GM12874 (cell line): ENCODE results near the gene CADM1.

Source experiments
- TF ChIP-seq, protein P1 (sequence below): IDR thresholded peaks from 2 replicates; pipeline ENCODE4 v1.5.1; 2011; ENCODE audit warnings: low read depth, mild to moderate bottlenecking, control low read depth, low read length, moderate library complexity; ENCODE audit not compliant: insufficient read depth

CADM1 gene

DNA sequence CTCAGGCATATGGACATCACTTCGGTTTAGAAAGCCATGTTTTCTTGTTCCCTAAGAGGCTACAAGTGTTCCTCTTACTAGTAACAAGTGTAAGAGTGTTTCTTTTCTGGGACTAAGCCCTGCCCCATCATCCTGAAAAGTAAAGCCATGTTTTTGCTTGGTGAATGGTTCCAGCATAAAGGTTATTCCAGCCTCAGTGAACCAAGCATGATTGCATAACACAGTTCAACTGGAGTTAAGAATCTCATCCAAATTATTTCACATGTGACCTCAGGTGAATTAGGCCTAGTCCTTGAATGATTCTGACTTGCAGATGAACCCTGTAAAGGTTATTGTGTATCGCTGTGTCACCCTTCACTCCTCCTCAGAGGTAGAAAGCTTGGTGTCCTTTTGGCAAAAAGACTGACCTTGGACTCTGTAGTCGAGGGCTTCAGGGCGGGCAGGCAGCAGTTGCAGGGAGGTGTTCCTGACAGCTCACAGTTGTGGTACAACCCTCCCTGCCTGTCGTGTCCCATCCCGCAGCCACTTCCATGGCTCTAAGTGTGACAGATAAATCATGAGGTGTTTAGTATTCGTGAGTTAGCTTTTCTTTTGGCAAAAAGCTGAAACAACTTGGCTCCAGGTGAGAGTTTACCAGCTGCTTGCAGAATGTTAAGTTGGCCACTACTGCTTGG is 321.8 kb downstream of the CADM1 start:
- TF ChIP-seq, protein P1, sequence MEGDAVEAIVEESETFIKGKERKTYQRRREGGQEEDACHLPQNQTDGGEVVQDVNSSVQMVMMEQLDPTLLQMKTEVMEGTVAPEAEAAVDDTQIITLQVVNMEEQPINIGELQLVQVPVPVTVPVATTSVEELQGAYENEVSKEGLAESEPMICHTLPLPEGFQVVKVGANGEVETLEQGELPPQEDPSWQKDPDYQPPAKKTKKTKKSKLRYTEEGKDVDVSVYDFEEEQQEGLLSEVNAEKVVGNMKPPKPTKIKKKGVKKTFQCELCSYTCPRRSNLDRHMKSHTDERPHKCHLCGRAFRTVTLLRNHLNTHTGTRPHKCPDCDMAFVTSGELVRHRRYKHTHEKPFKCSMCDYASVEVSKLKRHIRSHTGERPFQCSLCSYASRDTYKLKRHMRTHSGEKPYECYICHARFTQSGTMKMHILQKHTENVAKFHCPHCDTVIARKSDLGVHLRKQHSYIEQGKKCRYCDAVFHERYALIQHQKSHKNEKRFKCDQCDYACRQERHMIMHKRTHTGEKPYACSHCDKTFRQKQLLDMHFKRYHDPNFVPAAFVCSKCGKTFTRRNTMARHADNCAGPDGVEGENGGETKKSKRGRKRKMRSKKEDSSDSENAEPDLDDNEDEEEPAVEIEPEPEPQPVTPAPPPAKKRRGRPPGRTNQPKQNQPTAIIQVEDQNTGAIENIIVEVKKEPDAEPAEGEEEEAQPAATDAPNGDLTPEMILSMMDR, result no peak

DNA sequence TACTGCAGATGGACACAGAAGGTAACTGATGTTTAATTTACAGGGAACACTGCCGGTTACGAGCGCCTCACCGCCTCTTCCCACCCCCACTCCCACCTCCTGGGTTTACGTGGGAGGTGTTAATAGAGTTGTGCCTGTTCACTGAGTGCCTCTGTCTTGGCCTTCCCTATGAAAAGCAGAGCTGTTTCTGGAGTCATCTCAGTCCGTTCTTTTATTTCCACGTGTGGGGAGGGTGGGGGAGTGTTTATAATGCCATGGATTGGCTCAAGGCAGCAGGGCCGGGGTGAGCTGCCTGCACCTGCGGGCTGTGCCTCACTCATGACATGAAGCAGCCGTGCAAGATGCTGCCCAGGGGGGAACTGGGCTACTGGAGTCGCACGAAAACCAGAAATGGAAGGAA is 322.7 kb downstream of the CADM1 start:
- TF ChIP-seq, protein P1, result no peak

DNA sequence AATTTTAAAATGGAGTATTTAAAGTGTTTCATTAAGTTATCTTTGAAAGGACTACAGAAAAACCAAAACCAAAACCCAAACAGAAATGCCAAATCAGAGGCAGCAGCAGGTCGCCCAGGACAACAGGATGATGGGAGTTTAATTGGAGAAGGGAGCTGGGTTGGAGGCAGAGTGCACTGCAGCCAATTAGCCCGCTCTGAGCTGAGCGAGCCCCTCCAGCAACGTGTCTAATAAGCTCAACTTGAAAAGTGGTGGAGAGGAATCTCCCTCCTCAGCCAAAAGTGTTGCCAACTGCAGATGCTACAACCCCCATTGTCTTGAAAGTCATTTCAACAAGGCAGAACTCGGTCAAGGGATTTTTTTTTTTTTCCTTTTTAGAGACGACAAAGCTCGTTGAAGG is 323.9 kb downstream of the CADM1 start:
- TF ChIP-seq, protein P1, result no peak

DNA sequence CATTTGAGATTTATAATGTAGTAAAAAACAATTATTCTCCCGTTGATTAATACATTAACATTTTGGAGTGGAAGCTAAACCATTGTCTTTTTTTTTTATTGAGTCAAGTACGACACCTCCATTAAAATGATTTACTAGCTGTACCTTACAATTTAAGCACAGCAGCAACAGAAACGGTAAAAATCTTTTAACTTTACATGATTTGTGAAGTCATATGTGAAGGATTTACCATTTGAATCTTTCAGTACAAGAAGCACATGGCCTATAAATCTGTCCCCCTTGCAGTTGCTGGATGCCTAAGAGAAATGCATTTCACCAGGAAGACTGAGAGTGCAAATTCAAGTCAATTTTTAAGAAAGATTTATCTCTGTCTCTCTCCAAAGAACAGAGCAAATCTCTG is 324.6 kb downstream of the CADM1 start:
- TF ChIP-seq, protein P1, result no peak

DNA sequence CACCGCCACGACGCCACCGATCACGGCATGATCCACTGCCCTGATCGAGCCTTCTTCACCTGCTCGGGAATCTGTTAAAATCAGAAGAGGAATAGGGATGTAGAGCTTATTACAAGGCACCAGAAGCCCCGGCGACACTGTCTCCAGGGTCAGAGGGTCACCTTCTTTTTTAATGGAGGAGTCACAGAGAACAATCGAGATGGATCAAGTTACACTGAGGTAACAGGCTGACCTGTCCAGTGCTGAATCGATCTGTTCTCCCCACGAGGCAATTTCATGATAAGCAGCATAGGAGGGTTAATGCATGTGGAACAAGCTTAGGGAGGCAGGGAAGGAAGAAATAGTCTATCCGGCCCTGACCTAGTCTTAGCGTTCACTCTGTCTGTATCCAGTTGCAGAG is 325.5 kb downstream of the CADM1 start:
- TF ChIP-seq, protein P1, result no peak

DNA sequence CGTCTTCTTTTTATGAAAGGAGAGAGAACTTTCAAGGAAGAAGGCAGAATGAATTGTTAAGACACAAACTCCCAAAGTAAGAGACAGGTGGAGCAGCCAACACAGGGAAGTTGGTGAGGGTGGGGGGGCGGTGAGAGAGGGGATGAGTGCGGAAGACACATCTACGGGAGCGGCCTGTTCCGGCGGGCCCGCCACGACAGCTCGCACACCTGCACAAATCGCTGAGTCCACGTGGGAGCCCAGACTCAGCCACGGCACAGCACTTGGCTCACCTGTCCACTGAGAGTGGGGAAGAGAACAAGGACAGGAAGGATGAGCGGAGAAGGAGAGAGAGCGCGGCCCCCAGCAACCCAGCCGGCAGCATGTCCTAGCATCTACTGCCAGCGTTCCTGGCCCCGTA is 331.1 kb downstream of the CADM1 start:
- TF ChIP-seq, protein P1, result no peak

DNA sequence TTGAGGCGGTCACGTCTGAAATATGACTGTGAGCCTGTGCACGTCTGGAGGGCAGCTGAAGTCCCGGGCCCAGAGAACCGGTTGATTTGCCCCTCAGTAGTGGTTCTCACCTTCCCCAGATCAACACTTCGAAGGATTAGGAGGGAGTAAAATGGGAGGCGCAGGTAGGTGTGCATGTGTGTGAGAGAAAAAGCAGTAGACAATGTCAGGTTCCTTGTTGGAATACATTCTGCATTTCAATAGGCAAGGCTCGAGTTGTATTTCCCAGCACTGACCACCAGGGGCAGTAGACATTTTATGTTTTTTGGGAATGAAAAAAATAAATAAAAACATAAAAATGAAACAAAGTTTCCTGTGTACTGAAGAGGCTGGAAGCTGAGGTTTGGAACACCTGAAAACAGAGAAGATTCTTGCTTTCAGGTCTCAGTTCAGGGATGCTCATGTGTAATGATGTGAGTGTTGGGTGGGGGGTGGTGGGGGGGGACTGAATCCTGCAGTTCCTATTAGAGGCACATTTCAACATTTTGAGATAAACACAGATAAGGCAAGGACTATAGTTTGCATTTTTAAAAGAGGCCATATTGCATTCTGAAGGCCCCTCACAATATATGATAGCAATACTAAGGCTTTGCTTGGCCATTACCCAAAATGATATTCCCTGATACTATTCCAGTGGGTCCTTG is 333.9 kb downstream of the CADM1 start:
- TF ChIP-seq, protein P1, result peak; percentile 60; the same call in 1 of the 2 replicates
